ENCODE measurements around the gene NHLRC1. TPM values are rescaled to one million over a fixed set of nuclear protein-coding genes. Genes with fewer than 3 reads are reported as not detected.

Gene NHLRC1
- total and polyA plus RNA-seq, 2 of the 8 experiments (the other 6 are each of a cell fraction or from before 2014, with no cell fraction given) = 0.57 to 0.58 TPM

DNA sequence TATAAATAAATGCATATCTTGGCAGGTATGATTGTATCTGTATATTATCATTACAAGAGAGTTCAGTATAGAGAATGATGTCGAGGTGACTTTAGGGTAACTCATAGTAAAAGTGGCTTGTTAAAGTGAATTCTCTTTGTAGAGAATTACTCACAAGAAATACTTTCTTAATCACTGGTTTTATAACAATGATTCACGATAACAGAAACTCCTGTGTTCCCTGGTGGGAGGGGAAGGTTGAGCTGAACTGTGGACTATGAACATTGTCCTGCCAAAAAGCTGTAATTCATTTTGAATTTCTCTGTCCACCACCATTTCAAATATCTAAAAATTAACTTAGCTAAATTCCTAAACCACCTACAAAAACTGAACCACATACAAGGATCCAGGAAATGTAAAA, 24.7 kb upstream of the NHLRC1 start:
- Histone ChIP-seq H3K27me3 (replicated peaks in 1 of 4; ENCODE audit: control insufficient read depth in 3 of 4, extremely low read depth in 1 of 4, insufficient read depth in 3 of 4, low read length in 3 of 4) (no peaks in the 10 kb centered on the region), H3K14ac (ENCODE audit: insufficient read length) (no peak overlapping the region), H4K20me1 (replicated peaks in 1 of 2; ENCODE audit: control insufficient read depth in 1 of 2, insufficient read depth in 2 of 2, low read length in 2 of 2) (no peaks in the 10 kb centered on the region), H3K27ac (ENCODE audit: low read depth, low read length) (no peak overlapping the region), H4K8ac (ENCODE audit: extremely low read depth, insufficient read depth, low read length) (no peak overlapping the region), H2BK20ac (ENCODE audit: low read length) (no peak overlapping the region), H3K4me1 (replicated peaks in 1 of 4; ENCODE audit: control insufficient read depth in 3 of 4, insufficient read depth in 4 of 4, low read length in 3 of 4) (no peaks in the 10 kb centered on the region), H3K4me3 (ENCODE audit: extremely low read depth in 1 of 4, insufficient read depth in 2 of 4, low read depth in 3 of 4, low read length in 4 of 4) (no peak overlapping the region), H3K18ac (ENCODE audit: extremely low read depth, low read length) (no peak overlapping the region), H4K91ac (replicated peaks; ENCODE audit: insufficient read length, low read length) (no peak overlapping the region), H3K79me2 (ENCODE audit: control insufficient read depth in 1 of 2, insufficient read depth in 2 of 2, low read length in 2 of 2) (no peaks in the 10 kb centered on the region), H4K5ac (ENCODE audit: insufficient read length, low read depth, low read length) (no peak overlapping the region), H3K79me1 (ENCODE audit: low read depth, low read length) (no peaks in the 10 kb centered on the region), H3K9me3 (ENCODE audit: insufficient read depth in 2 of 2, low read depth in 1 of 2, low read length in 1 of 2) (no peaks in the 10 kb centered on the region), H3K23me2 (ENCODE audit: low read depth, low read length) (no peaks in the 10 kb centered on the region), H3K9ac (replicated peaks in 1 of 4; ENCODE audit: extremely low read depth in 1 of 4, low read depth in 3 of 4, low read length in 3 of 4) (no peak overlapping the region), H3K23ac (ENCODE audit: insufficient read length) (no peak overlapping the region), H2BK15ac (ENCODE audit: low read length) (no peak overlapping the region), H2BK120ac (replicated peaks; ENCODE audit: low read depth, low read length) (no peak overlapping the region), H2BK12ac (ENCODE audit: low read depth, low read length) (no peak overlapping the region), H3K4me2 (ENCODE audit: insufficient read depth in 1 of 2, low read depth in 2 of 2, low read length in 2 of 2) (no peak overlapping the region), H3K4ac (replicated peaks; ENCODE audit: insufficient read length, low read depth, low read length) (no peak overlapping the region), H2BK5ac (ENCODE audit: low read depth, low read length) (no peak overlapping the region), H3K56ac (replicated peaks; ENCODE audit: insufficient read length, low read depth, low read length) (no peak overlapping the region), H3K36me3 (ENCODE audit: control insufficient read depth in 2 of 4, insufficient read depth in 4 of 4, low read length in 3 of 4) (peaks cover 0 to 15% (median 0%) of the 10 kb centered on the region in 4 experiments; a peak in 4 of 8 replicates), H2AFZ (ENCODE audit: low read length) (no peak overlapping the region), H2AK5ac (ENCODE audit: low read depth, low read length) (no peak overlapping the region)
- ChIA-PET CTCF (ENCODE audit: partially characterized antibody) (no interaction called here), POLR2A (ENCODE audit: partially characterized antibody) (no interaction called here)
- no peak for DNase-seq (ENCODE audit: low read depth in 1 of 2, low spot score in 2 of 2)
- 91% methylated on average over 2 of the region's 2 CpGs; no CpG with 5 or more reads in 1 of the 2 experiments for WGBS, 2 experiments (ENCODE audit: extremely low coverage in 1 of 2, insufficient coverage in 1 of 2, insufficient read length in 1 of 2, insufficient replicate concordance in 2 of 2, low coverage in 1 of 2, low lambda C conversion rate in 2 of 2, missing lambda C conversion rate in 1 of 2)
- FAIRE-seq = no peak
- TF ChIP-seq GTF2F1 (IDR thresholded peaks at IDR 0.05; ENCODE audit: borderline replicate concordance, low read depth, low read length) (no peak), FOSL1 (IDR thresholded peaks at IDR 0.05; ENCODE audit: insufficient read depth, low read depth, low read length) (no peak), HDAC6 (IDR thresholded peaks at IDR 0.05; ENCODE audit: low read depth, low read length) (no peak), EP300 (IDR thresholded peaks at IDR 0.05; ENCODE audit: borderline replicate concordance in 1 of 2, low read depth in 2 of 2, low read length in 2 of 2) (no peak), SP2 (IDR thresholded peaks at IDR 0.05; ENCODE audit: low read length) (no peak), EGR1 (IDR thresholded peaks at IDR 0.05; ENCODE audit: borderline replicate concordance, low read depth, low read length) (no peak), RAD21 (IDR thresholded peaks at IDR 0.05 in 1 of 2, conservative IDR thresholded peaks at IDR 0.05 in 1 of 2; ENCODE audit: low read depth in 2 of 2, low read length in 2 of 2) (no peak), ATF2 (IDR thresholded peaks at IDR 0.05; ENCODE audit: low read length) (no peak), SP1 (IDR thresholded peaks at IDR 0.05; ENCODE audit: low read depth, low read length) (no peak), YY1 (IDR thresholded peaks at IDR 0.05; ENCODE audit: low read depth, low read length) (no peak), KDM1A (IDR thresholded peaks at IDR 0.05; ENCODE audit: borderline replicate concordance, low read length) (no peak), RNF2 (IDR thresholded peaks at IDR 0.05; ENCODE audit: borderline replicate concordance, low read depth, low read length, missing control alignments, poor library complexity, severe bottlenecking) (no peak), CREB1 (IDR thresholded peaks at IDR 0.05) (no peak)
